Gastroesophageal sphincter (tissue), 3 donors: Measurements from ENCODE around the gene SLC39A11.

Source experiments
- CTCF ChIP-seq, 4 experiments: fragments of 200-600 bp in 2 of 4; fragments of 450-650 bp in 2 of 4; sonication (generic) in 1 of 4; IDR thresholded peaks; one replicate each; pipeline ENCODE4 v1.5.1; 2017 to 2019; ENCODE audit warnings: antibody characterized with exemption in 4 of 4, mild to moderate bottlenecking in 2 of 4, moderate library complexity in 2 of 4
- POLR2A ChIP-seq, 2 donors: fragments of 450-650 bp; IDR thresholded peaks; one replicate each; pipeline ENCODE4 v1.6.1; 2017; ENCODE audit warnings: antibody characterized with exemption in 2 of 2, mild to moderate bottlenecking in 2 of 2, moderate library complexity in 1 of 2

GRCh38 chr17:72696721-72697120 lies 395.8 kb downstream of the SLC39A11 start:
- TF ChIP-seq CTCF (IDR thresholded peaks at IDR 0.05) (no peak), POLR2A (IDR thresholded peaks at IDR 0.05) (no peak)
